Activated T-cell treated with anti-CD3 and anti-CD28 coated beads, Interleukin-2, amount 50 U/mL, for 4 hours (primary cell): ENCODE data around the gene TMEM132E. TPM values are rescaled to one million over a fixed set of nuclear protein-coding genes. Genes with fewer than 3 reads are reported as not detected.

Source experiments
- ATAC-seq, 2 donors: fragments of 200-7000 bp; cut with Tn5 transposase; one replicate each; pipeline ENCODE4 v1.10.0; 2021
- DNase-seq: peaks from one replicate; pipeline ENCODE4 v3.0.0-alpha.2; 2020
- H3K27me3 Mint-ChIP-seq: one replicate; pipeline ENCODE4 v1.8.0; 2021; ENCODE audit warnings: low read depth, mixed read lengths
- H3K36me3 Mint-ChIP-seq: one replicate; pipeline ENCODE4 v1.8.0; 2022; ENCODE audit warnings: mixed read lengths; ENCODE audit not compliant: insufficient read depth
- H3K4me1 Mint-ChIP-seq: one replicate; pipeline ENCODE4 v1.8.0; 2021; ENCODE audit warnings: low read depth, mixed read lengths
- H3K4me3 Mint-ChIP-seq: one replicate; pipeline ENCODE4 v1.8.0; 2021; ENCODE audit warnings: mild to moderate bottlenecking, moderate library complexity, mixed read lengths
- H3K9me3 Mint-ChIP-seq: one replicate; pipeline ENCODE4 v1.8.0; 2021; ENCODE audit warnings: mixed read lengths
- total RNA-seq, 3 donors: library from RNA; stranded (reverse); gene quantifications; one replicate each; pipeline ENCODE4 v1.2.1, GENCODE V29; 2021

TMEM132E gene
- total RNA-seq, 3 donors from 2014 or later, result 0.05 to 0.14 (median 0.10) TPM

GRCh38 chr17:34641368-34641767 is 62.0 kb downstream of the TMEM132E start:
- H3K36me3 Mint-ChIP-seq, result no peaks in the 10 kb centered on the region

GRCh38 chr17:34644941-34645550 is 65.7 kb downstream of the TMEM132E start:
- ATAC-seq (no peak), DNase-seq (no peak)
- Mint-ChIP-seq H3K4me1 (no peaks in the 10 kb centered on the region), H3K36me3 (no peaks in the 10 kb centered on the region), H3K9me3 (no peaks in the 10 kb centered on the region), H3K4me3 (no peak overlapping the region), H3K27me3 (peaks cover 21% of the 10 kb centered on the region)

More at GRCh38 chr17:34641368-34641767, 62.0 kb downstream of the TMEM132E start:
- Mint-ChIP-seq H3K27me3 (peaks cover 24% of the 10 kb centered on the region), H3K4me3 (no peak overlapping the region), H3K4me1 (peaks cover 8% of the 10 kb centered on the region), H3K9me3 (no peaks in the 10 kb centered on the region)
- DNase-seq, result no peak
- no peak for ATAC-seq

- no peaks in the 10 kb centered on the region for H3K36me3 Mint-ChIP-seq
- no peak overlapping the region for H3K4me3 Mint-ChIP-seq
- H3K27me3 Mint-ChIP-seq, result peaks cover 19% of the 10 kb centered on the region
- H3K4me1 Mint-ChIP-seq, result no peaks in the 10 kb centered on the region
- DNase-seq (no peak), ATAC-seq (no peak)
- H3K9me3 Mint-ChIP-seq, result no peaks in the 10 kb centered on the region
Measured at GRCh38 chr17:34645594-34645993, 66.2 kb downstream of the TMEM132E start.

GRCh38 chr17:34647511-34647910 is 68.1 kb downstream of the TMEM132E start:
- ATAC-seq, result no peak
- no peak for DNase-seq
- H3K4me1 Mint-ChIP-seq, result no peaks in the 10 kb centered on the region
- H3K9me3 Mint-ChIP-seq, result no peaks in the 10 kb centered on the region
- no peak overlapping the region for H3K4me3 Mint-ChIP-seq
- no peaks in the 10 kb centered on the region for H3K36me3 Mint-ChIP-seq
- peaks cover 17% of the 10 kb centered on the region for H3K27me3 Mint-ChIP-seq

GRCh38 chr17:34650051-34650750 is 70.8 kb downstream of the TMEM132E start:
- no peak for DNase-seq
- Mint-ChIP-seq H3K36me3 (no peaks in the 10 kb centered on the region), H3K9me3 (no peaks in the 10 kb centered on the region), H3K4me1 (no peaks in the 10 kb centered on the region), H3K4me3 (no peak overlapping the region), H3K27me3 (peaks cover 16% of the 10 kb centered on the region)
- ATAC-seq, result no peak

GRCh38 chr17:34651402-34651811 is 72.0 kb downstream of the TMEM132E start:
- ATAC-seq (no peak), DNase-seq (no peak)
- Mint-ChIP-seq H3K4me3 (no peak overlapping the region), H3K36me3 (no peaks in the 10 kb centered on the region), H3K9me3 (no peaks in the 10 kb centered on the region), H3K27me3 (peaks cover 15% of the 10 kb centered on the region), H3K4me1 (no peaks in the 10 kb centered on the region)

GRCh38 chr17:34652021-34652555 is 72.7 kb downstream of the TMEM132E start:
- Mint-ChIP-seq H3K4me3 (no peak overlapping the region), H3K27me3 (peaks cover 15% of the 10 kb centered on the region), H3K36me3 (no peaks in the 10 kb centered on the region), H3K9me3 (no peaks in the 10 kb centered on the region), H3K4me1 (no peaks in the 10 kb centered on the region)
- DNase-seq (no peak), ATAC-seq (no peak)

GRCh38 chr17:34653511-34653910 is 74.1 kb downstream of the TMEM132E start:
- no peaks in the 10 kb centered on the region for H3K9me3 Mint-ChIP-seq
- no peak overlapping the region for H3K4me3 Mint-ChIP-seq
- peaks cover 15% of the 10 kb centered on the region for H3K27me3 Mint-ChIP-seq
- DNase-seq (no peak), ATAC-seq (no peak)
- no peaks in the 10 kb centered on the region for H3K36me3 Mint-ChIP-seq
- H3K4me1 Mint-ChIP-seq, result no peaks in the 10 kb centered on the region

- DNase-seq (no peak), ATAC-seq (no peak)
- Mint-ChIP-seq H3K36me3 (no peaks in the 10 kb centered on the region), H3K9me3 (no peaks in the 10 kb centered on the region), H3K27me3 (peaks cover 15% of the 10 kb centered on the region), H3K4me1 (no peaks in the 10 kb centered on the region), H3K4me3 (no peak overlapping the region)
Measured at GRCh38 chr17:34654276-34654880, 75.0 kb downstream of the TMEM132E start.

- DNase-seq, result no peak
- H3K9me3 Mint-ChIP-seq, result no peaks in the 10 kb centered on the region
- H3K36me3 Mint-ChIP-seq, result no peaks in the 10 kb centered on the region
- no peaks in the 10 kb centered on the region for H3K4me1 Mint-ChIP-seq
- peaks cover 15% of the 10 kb centered on the region for H3K27me3 Mint-ChIP-seq
- H3K4me3 Mint-ChIP-seq, result no peak overlapping the region
- no peak for ATAC-seq
Measured at GRCh38 chr17:34654881-34655276, 75.5 kb downstream of the TMEM132E start.

GRCh38 chr17:34656801-34657200 is 77.4 kb downstream of the TMEM132E start:
- ATAC-seq (no peak), DNase-seq (no peak)
- no peak overlapping the region for H3K4me3 Mint-ChIP-seq
- no peaks in the 10 kb centered on the region for H3K36me3 Mint-ChIP-seq
- H3K4me1 Mint-ChIP-seq, result no peaks in the 10 kb centered on the region
- H3K9me3 Mint-ChIP-seq, result no peaks in the 10 kb centered on the region
- H3K27me3 Mint-ChIP-seq, result peaks cover 12% of the 10 kb centered on the region

GRCh38 chr17:34658811-34659560 is 79.6 kb downstream of the TMEM132E start:
- Mint-ChIP-seq H3K27me3 (peaks cover 6% of the 10 kb centered on the region), H3K4me1 (no peaks in the 10 kb centered on the region), H3K9me3 (no peaks in the 10 kb centered on the region), H3K36me3 (no peaks in the 10 kb centered on the region), H3K4me3 (no peak overlapping the region)
- no peak for ATAC-seq
- no peak for DNase-seq

GRCh38 chr17:34663714-34664113 is 84.3 kb downstream of the TMEM132E start:
- no peaks in the 10 kb centered on the region for H3K9me3 Mint-ChIP-seq
- no peaks in the 10 kb centered on the region for H3K36me3 Mint-ChIP-seq
- no peak for ATAC-seq
- no peak for DNase-seq
- H3K4me3 Mint-ChIP-seq, result no peak overlapping the region
- peaks cover 8% of the 10 kb centered on the region for H3K4me1 Mint-ChIP-seq
- peaks cover 4% of the 10 kb centered on the region for H3K27me3 Mint-ChIP-seq

GRCh38 chr17:34665150-34665806 is 85.9 kb downstream of the TMEM132E start:
- DNase-seq (no peak), ATAC-seq (peak; percentile 38 to 51)
- Mint-ChIP-seq H3K9me3 (no peaks in the 10 kb centered on the region), H3K36me3 (no peaks in the 10 kb centered on the region), H3K4me3 (no peak overlapping the region), H3K27me3 (peaks cover 7% of the 10 kb centered on the region), H3K4me1 (peaks cover 8% of the 10 kb centered on the region)
